ENCODE data around the gene FIGN.

FIGN gene

DNA sequence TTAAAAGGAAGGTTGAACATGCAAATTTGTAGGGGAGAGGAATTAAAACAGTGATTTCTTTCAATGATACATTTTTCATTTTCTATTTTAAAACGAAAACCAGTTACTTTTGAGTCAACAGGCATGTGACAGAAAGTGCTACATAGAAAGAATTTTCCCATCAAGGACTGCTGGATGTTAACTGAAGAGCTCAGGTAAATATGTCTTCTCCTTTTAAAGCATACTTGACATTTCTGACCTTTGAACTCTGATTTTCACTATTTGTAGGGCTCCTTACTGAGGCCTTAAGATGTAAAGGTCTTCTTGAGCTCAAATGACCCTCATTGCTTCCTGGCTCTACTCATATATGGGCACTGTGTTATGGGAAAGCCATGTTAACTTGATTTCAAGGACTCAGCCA is 32.4 kb downstream of the FIGN start:
- no peak for DNase-seq

DNA sequence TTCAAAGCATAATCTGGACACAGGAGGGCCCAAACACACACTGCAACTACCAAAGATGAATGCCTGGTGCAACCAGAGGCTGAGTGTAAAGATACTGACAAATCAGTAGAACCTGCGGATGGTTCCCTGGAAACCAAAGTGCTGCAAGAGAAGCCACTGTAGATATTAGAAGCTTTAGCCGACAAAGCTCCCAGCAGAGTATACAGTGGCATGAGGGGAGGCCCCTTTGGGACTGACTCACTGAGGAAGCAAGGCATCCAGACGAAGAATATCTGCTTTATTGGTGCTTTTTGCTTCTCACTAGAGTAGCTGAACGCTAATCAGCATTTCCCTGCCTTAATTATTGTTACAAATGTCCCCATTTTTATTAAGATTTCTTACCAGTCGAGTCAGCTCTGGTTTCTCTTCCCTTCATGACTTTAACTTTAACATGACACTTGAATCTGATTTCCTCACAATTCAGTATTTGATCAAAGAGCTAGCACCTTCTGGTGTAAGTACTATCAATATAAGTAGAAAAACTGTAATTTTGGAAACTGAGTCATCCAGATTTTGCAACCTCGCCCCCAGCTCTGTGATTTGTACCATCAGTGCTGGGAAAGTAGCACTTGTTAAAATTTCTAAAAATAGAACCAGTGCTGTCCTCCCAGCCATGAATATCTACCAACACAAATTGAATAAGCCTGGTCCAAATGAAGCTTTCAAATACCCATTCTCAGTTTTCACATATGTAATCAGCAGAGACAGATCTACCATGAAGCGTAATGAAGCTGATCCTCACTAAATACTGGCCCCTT is 34.2 kb downstream of the FIGN start:
- no peak for DNase-seq

DNA sequence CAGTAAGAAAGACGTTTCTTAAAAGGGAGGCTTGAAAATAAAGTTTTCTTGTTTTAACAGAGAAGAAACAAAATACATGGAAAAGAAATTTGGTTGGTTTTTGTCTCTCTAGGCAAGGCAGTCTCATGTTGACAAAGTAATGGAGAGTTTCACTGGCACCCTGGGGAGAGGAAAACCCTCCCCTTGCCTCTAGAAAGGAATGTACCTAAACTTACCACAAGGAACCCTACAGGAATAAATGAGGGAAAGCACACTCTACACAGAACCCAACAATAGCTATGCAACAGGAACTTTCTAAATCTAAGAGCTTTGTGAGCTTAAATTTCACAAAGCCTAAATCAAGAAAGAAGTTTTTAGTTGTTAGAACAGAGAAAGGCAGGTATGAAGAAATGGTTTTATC is 37.0 kb downstream of the FIGN start:
- DNase-seq, result peak in 1 of 2 experiments; percentile 10

DNA sequence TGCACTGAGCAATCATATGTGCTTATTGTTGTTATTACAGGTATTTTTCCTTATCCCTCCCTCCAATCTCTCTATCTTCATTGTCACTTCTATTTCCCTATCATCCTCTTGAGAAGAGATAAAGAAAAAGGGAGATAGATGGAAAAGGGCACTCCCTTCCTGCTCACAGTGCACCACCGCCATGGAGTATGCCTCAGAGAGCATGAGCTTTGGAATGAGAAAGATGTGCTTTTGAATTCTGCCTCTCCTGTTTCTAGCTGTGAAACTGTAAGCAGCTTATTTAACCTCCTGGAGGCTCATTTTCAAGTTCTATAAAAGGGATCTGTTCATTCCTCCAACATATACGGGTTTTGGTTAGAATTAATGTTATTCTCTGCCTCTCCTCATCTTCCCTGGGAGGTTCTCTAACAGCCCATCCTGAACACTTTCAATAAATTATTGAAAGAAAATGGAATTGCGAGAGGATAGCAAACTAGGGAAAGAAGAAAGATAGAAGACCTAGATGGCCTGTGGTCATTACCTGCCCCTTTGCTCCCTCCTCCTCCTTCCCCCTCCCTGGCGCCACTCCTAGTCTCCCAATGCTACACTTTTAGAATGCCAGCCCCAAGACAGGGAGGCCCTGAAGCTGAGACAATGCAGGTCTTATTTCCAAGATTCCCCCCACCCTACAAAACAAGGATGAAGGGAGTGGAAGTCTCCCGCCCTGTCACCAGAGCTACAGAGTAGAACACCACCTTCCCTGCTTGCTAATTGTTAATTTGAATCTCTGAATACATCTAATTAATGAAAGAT is 37.8 kb downstream of the FIGN start:
- no peak for DNase-seq

DNA sequence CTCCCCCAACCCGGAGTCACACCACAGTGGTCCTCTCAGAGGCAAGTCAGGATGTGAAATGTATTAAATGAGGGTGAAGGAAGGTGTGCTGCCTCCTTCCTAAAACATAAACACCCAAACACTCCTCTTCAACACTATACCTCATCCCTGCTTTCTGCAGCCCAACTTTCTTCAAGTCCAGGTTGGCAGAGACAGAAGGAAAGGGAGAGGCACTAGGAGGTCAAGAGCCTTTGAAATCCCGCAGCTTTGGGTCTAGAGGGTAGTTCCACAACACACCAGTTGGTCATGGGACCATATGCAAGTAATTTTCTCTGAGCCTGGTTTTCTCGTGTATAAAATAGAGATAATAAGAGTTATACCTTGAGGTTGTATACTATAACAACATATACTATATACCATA is 38.4 kb downstream of the FIGN start:
- DNase-seq, result no peak

DNA sequence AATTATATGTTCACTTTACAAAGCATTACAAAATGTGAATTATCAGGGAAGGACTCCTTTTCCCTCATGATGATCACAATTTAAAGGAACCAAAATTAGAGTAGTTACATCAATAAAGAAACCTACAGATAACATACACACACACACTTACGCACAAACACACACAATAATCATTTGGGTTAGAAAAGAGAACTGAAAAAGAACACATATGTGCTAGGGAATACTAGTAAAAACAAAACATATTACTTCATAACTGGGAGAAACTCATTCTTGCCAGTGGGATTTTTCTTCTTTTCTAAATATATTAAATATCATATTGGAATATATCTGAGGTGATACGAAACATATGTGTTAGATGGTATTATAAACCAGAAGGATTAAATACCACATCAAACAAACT is 42.3 kb downstream of the FIGN start:
- DNase-seq, result no peak

DNA sequence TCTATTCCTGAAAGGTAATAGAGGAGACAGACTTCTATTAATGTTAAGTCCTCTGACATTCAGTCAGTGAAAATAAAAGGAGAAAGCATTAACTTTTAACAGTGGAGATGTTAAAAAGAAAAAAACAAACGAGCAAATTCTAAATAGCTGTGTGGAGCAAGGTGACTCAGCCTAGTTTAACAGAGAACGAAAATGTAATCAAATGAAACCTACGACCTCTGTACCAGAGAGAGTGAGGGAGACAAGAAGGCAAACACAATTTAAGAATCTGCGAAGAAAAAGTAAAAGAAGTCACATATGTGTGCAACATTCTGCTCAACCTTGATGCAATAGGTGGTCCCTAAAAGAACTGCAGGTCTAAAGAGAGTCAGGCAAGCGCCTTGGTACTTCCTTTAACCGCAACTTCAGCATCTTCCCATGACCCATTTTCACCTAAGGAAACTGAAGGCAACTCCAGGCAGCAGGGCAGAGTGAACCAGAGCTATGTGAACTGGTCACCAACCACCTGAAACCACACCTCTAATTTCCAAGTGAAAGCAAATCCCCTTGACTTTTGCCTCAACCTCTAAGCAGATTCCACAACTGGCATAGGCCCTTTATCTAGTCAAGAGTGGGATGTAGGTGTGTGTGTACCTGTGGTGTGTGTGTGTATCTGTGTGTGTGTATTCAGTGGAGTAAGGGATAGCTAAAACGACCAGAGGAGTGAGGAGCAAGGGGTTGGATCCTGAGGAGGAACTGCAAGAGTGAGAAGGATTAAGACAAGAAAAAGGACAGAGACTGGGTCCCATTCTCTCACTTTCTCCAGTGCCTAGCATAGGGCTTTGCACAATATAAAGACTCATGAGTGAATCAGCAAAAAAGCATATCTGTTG is 43.0 kb downstream of the FIGN start:
- no peak for DNase-seq

DNA sequence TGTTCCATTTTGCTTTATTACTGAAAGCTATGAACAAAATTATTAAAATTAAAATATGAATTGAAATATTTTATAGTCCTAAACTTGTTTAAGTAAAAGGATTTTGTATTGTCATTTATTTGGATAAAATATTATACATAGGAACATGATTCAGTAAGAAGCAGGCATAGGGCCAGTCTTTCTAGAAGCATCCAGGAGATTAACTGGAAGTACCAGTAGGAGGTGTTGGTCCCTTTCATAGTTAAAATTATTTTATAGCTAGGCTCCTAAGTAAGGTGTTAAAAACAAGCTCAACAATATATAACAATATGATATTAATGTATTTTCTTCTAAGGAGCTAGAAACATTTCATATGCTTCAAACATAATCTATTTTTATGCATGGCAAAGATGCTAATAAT is 43.7 kb downstream of the FIGN start:
- no peak for DNase-seq

DNA sequence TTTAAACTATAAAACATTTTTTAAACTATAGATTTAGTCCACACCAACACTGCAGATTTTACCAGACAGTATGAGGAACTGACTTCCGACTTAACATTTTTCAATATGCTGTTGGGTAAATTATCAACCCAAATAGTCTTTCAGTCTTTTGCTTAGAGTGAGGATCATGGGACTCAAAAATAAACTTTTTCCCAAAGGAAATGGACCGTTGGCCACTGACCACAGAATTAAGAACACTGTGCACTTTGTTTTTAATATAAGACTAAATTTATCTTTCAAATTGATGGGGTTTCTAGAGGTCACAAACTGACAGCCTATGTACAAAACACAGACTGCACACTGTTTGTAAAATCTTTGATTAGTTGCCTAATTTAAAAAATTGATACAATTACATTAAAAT is 44.9 kb downstream of the FIGN start:
- no peak for DNase-seq

DNA sequence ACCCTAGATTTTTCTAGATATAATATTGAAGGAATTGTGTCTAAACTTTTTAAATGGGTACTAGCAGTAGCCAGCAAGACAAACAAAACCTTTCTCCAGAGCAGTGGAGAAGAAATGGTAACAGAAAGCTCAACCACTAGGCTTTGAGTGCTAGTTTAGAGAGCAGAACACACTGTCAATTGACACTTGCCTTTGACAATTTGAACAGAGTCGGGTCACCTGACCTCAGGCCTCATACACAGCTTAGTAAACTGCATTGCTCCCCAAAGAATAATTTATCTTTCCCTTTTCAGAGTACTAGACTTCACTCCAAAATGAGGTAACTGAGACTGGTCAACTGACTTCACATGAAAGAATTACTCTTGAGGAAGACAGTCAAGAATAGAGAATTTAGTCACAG is 48.6 kb downstream of the FIGN start:
- DNase-seq, result no peak

DNA sequence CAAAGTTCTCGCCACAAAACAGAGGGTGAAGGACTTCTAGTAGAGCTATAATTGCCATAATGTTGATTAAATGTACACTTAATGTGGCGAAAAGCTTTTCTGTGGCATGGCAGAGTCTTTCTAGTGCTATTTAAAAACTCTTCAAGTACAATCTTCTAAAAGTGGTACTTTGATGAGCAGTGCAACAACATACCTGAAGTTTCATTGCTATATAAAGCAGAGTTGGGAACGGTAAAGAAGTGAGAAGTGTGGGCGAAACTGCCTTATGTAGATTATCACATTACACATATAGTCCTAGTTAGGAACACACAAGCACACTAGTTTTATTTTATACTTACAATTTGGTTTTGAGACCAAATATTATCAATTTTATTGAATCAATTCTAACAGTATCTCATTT is 49.5 kb downstream of the FIGN start:
- DNase-seq, result no peak

DNA sequence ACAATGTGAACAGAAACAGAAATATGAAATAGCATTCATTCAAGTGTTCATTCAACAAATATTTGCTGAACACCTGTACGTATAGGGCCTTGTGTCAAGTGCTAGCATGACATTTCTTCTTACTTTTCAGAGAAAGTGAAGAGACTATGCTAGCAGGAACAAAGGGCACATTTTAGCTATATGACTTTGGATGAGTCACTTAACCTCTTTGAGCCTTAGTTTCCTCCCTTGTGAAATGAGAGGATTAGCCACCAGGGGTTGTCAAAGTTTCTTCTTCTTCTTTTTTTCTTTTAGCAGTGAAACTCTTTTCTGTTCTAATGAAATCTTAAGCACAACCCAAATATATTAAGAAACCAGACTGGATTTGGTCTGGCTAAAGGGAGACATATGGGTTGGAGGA is 53.1 kb downstream of the FIGN start:
- DNase-seq, result no peak

DNA sequence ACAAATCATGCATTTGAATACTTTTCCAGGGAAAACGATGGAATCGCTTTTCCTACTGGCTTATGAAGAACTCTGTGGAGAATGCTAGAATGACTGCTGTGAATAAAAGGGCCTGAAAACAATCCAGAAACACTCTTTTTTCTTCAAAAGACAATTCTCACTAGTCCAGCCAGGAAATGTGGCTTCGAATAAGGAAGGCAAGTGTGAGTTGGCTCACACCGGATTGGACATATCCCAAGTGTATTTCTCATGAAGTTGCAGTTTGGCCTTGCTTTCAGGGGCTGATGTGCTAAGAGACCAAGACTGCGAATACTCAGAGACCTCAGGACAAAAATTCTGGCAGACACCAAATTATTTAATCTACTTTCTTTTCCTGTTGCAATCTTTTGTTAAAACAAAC is 54.1 kb downstream of the FIGN start:
- DNase-seq, result no peak

DNA sequence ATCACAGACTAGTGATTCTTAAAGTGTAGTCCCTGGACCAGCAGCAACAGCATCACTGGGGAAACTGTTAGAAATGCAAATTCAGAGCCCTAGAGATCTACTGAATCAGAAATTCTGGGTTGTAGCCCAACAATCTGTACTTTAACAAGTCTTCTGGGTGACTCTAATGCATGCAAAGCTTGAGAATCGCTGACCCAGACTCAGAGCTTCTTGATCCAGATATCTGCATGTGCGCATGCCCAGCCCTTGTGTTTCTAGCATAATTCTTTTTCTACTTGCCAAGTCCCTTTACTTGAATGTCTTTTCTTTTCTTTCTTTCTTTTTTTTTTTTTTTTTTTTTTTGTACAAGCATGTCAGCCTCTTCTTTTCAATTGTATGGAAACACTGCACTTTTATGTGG is 60.4 kb downstream of the FIGN start:
- DNase-seq, result no peak

DNA sequence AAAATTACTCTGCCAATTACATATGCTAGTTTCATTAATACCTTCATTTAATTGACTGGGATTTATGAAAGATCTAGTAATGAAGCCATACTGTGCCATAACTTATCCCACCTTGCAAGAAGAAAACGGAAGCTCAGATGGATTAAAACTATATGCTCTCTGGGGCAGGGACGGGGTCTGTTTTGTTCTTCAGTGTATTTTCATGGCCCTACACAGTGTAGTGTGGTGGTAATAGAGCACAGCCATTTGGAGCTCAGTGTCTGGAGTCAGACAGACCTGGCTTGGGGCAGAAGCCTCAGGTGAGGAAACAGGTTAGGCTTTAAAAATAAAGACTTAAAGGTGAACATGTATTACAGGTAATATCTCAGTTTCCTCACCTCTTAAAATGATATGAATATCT is 62.3 kb downstream of the FIGN start:
- no peak for DNase-seq

DNA sequence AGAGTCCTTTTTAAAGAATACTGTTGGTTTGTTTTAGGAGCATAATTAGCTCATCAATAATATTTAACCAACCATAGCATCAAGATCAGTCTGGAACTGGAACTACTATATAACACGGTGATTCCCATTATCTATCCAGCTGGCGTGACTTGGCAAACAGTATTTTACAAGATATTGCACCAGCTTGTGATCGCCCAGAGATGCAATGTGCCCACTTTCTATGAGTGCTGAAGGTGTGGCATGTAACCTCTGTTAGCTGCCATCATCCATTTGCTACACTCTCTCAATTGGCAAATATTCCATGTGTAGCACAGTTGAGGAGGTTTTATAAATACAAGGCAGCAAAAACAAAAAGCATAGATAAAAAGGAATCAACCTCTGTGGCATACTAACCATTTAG is 64.9 kb downstream of the FIGN start:
- DNase-seq, result peak; percentile 61 to 89

DNA sequence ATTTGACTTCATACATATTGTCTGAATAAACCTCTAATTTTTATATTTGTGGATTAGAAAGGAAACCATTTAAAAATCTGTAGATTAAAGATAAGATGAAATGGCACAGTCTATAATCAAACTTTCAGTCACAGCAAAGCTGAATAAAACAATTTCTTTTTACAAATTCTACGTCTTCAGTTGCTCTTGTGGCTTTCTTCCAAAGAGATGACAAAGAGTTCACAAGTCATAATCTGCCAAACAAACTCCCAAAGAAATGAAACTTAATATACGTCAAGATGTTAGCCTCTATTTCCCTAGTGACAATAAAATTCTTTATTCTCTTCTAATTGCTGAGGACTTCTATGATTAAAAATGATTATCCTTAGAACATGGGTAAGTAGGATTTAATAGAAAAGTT is 66.3 kb downstream of the FIGN start:
- no peak for DNase-seq

DNA sequence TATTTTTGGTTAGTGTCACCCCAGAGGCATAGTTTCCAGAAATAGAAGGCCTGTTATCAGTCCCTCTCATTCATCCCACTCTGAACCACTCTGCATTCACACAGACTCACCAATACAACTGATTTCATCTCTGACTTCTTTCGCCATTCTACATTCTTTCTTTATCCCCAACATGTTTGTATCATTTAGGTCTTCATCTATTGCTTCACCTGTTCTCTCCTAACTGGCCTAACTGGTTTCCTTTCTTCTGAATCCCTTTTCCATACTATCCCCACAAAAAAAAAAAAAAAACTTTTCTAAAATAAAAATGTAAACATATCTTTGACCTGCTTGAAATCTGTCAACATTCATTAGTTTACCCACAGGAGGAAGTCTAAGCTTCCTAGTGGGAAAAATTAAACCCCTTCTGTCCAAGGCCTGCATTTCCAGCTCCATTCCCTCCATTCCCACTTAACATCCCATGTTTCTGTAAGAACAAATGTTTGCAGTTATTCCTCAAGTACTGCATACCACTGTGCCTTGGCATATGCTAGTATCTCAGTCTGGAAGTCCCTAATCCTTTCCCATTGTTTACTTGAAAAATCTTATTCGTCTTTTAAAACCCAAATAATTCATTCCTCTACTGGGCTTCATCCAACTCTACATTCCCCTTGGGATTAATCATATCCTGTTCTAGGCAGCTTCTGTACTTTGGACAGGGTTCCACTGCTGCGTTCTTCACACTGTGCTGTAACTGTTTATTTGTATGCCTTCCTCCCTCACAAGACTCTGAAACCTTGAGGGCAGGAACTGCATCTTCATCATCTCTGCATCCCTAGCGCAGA is 68.5 kb downstream of the FIGN start:
- no peak for DNase-seq

DNA sequence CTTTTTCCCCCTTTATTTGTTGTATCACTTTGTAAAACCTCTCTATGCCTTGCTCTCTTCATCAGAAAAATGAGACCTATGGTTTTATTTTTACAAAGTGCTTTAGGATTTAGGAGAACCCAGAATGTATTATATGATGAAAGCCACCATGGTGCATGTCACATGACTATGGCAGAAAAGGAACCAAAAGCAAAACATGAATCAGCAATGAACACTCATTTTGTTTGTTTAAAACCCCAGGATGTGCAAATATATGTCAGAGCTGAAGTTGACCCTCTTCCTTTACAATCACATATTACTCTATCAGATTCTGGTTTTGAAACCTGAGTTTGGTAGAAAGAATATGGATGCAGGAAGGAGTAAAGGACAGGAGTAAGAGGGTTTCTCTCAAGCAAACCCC is 70.0 kb downstream of the FIGN start:
- no peak for DNase-seq

DNA sequence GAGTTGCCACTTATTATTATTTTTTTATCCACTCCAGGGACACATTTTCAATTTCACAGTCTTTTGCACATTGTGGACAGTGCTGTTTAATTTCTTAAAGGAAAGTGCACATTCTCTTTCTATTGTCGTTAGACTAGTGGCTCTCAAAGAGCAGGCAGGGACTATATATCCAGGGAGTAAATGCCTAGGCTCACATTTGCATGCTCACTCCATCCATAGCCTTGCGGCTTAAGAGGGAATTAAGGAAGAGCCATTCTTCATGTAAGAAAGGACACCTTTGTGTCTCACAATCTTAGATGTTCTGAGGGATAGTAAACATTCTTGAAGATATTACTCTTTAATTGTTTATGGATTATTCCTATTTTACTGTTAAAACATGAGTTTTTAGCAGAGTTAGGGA is 70.8 kb downstream of the FIGN start:
- no peak for DNase-seq

DNA sequence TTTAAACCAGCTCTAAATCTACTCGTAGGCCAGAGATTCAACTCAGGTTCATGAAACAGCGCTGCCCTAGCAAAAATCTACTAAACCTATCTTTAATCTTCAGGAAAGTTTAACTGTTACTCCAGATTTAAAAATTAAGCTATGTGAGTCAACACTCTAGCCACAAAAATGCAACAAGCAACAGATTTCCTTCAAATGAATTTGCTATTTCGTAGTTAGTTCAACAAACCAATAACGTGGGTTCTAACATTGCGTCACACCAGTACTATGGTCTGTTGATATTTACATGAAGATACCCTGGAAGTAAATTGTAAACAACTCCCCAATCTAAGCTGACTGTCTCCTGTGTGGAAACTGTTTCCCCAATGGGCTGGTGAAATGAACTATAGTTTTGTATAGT is 71.2 kb downstream of the FIGN start:
- DNase-seq, result no peak

DNA sequence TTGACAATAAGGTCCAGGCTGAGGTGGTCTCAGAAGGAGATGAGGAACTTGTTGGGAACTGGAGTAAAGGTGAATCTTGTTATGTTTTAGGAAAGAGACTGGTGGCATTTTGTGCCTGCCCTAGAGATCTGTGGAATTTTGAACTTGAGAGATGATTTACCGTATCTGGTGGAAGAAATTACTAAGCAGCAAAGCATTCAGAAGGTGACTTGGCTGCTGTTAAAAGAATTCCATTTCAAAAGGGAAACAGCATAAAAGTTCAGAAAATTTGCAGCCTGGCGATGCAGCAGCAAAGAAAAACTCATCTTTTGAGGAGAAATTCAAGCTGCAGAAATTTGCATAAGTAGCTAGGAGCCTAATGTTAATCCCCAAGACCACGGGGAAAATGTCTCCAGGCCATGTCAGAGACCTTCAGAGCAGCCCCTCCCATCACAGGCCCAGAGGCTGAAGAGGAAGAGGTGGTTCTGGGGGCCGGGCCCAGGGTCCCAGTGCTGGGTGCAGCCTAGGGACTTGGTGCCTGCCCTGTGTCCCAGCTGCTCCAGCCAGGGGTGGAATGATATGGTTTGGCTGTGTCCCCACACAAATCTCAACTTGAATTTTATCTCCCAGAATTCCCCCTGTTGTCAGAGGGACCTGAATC is 73.5 kb downstream of the FIGN start:
- no peak for DNase-seq
